ENCODE data around the gene LRRN3. TPM values are rescaled to one million over a fixed set of nuclear protein-coding genes. Genes with fewer than 3 reads are reported as not detected.

Gene LRRN3
- total and polyA plus RNA-seq, 10 donors: 0.10 to 1.7 (median 0.28) TPM; not detected in 1

- WGBS, 5 donors: 90 to 97% (median 95%) methylated on average over 1 of the region's 1 CpG
- Histone ChIP-seq H3K4me1 (peaks cover 6 to 31% (median 20%) of the 10 kb centered on the region in 6 donors), H3K9me3 (no peaks in the 10 kb centered on the region), H3K27me3 (replicated peaks in 1 of 7) (no peaks in the 10 kb centered on the region), H3K4me3 (no peak overlapping the region), H3K27ac (no peak overlapping the region), H3K36me3 (no peaks in the 10 kb centered on the region)
- intact Hi-C loops (cut with DNase I; ENCODE audit: low total_unique reads): no loop called here
- no peak for DNase-seq
- TF ChIP-seq POLR2A (IDR thresholded peaks at IDR 0.05) (no peak), POLR2AphosphoS5 (IDR thresholded peaks at IDR 0.05) (no peak), CTCF (IDR thresholded peaks at IDR 0.05 in 8 of 11, conservative IDR thresholded peaks at IDR 0.05 in 3 of 11) (no peak)
These were observed 10.3 kb upstream of the LRRN3 start for GRCh38 chr7:111080495-111081105.

GRCh38 chr7:111081546-111082267 is 9.2 kb upstream of the LRRN3 start:
- Histone ChIP-seq H3K27ac (no peak overlapping the region), H3K9me3 (no peaks in the 10 kb centered on the region), H3K27me3 (replicated peaks in 1 of 7) (no peaks in the 10 kb centered on the region), H3K36me3 (no peaks in the 10 kb centered on the region), H3K4me3 (no peak overlapping the region), H3K4me1 (peaks cover 6 to 31% (median 20%) of the 10 kb centered on the region in 6 donors)
- no peak for DNase-seq
- intact Hi-C loops (cut with DNase I; ENCODE audit: low total_unique reads): no loop called here
- 78 to 86% (median 80%) methylated on average over 4 of the region's 4 CpGs for whole genome bisulfite sequencing, 5 donors
- TF ChIP-seq POLR2AphosphoS5 (IDR thresholded peaks at IDR 0.05) (no peak), POLR2A (IDR thresholded peaks at IDR 0.05) (no peak), CTCF (IDR thresholded peaks at IDR 0.05 in 8 of 11, conservative IDR thresholded peaks at IDR 0.05 in 3 of 11) (no peak)

GRCh38 chr7:111082351-111082750 is 8.6 kb upstream of the LRRN3 start:
- Histone ChIP-seq H3K9me3 (no peaks in the 10 kb centered on the region), H3K36me3 (no peaks in the 10 kb centered on the region), H3K27me3 (replicated peaks in 1 of 7) (no peaks in the 10 kb centered on the region), H3K27ac (no peak overlapping the region), H3K4me3 (no peak overlapping the region), H3K4me1 (peaks cover 6 to 31% (median 20%) of the 10 kb centered on the region in 6 donors)
- intact Hi-C loops (cut with DNase I; ENCODE audit: low total_unique reads): no loop called here
- WGBS, 5 donors: 54 to 71% (median 64%) methylated on average over 4 of the region's 4 CpGs
- TF ChIP-seq POLR2AphosphoS5 (IDR thresholded peaks at IDR 0.05) (no peak), POLR2A (IDR thresholded peaks at IDR 0.05) (no peak), CTCF (IDR thresholded peaks at IDR 0.05 in 8 of 11, conservative IDR thresholded peaks at IDR 0.05 in 3 of 11) (no peak)
- no peak for DNase-seq

GRCh38 chr7:111083413-111083812 is 7.5 kb upstream of the LRRN3 start:
- no peaks in the 10 kb centered on the region for H3K9me3 ChIP-seq
- TF ChIP-seq CTCF (IDR thresholded peaks at IDR 0.05 in 8 of 11, conservative IDR thresholded peaks at IDR 0.05 in 3 of 11) (no peak), POLR2AphosphoS5 (IDR thresholded peaks at IDR 0.05) (no peak), POLR2A (IDR thresholded peaks at IDR 0.05) (no peak)
- intact Hi-C loops (cut with DNase I; ENCODE audit: low total_unique reads): no loop called here
- peak overlapping the region in 2 of 8 donors; percentile 18 to 23 for H3K27ac ChIP-seq
- no peaks in the 10 kb centered on the region for H3K27me3 ChIP-seq (replicated peaks in 1 of 7)
- H3K4me3 ChIP-seq: no peak overlapping the region
- H3K36me3 ChIP-seq: no peaks in the 10 kb centered on the region
- no peak for DNase-seq
- H3K4me1 ChIP-seq: peaks cover 6 to 31% (median 20%) of the 10 kb centered on the region in 6 donors
- WGBS, 5 donors: 5 to 11% (median 7%) methylated on average over 5 of the region's 5 CpGs
